ENCODE results near the gene C8G. TPM values are rescaled to one million over a fixed set of nuclear protein-coding genes. Genes with fewer than 3 reads are reported as not detected.

C8G gene
- polyA plus RNA-seq, 1 donor, result 36.0 TPM

- WGBS (ENCODE audit: insufficient coverage, low lambda C conversion rate), result no CpG with 5 or more reads among the region's 15 CpGs
- H3K27me3 ChIP-seq (ENCODE audit: control insufficient read depth, insufficient read depth, low read length), result peaks cover 10% of the 10 kb centered on the region
- peaks cover 8% of the 10 kb centered on the region for H3K4me1 ChIP-seq (ENCODE audit: control insufficient read depth, insufficient read depth, low read length)
- DNase-seq, result no peak
- H3K27ac ChIP-seq (ENCODE audit: low read length), result no peak overlapping the region
- H3K4me3 ChIP-seq (ENCODE audit: low read length), result no peak overlapping the region
- H3K36me3 ChIP-seq (ENCODE audit: control insufficient read depth, insufficient read depth, low read length), result no peaks in the 10 kb centered on the region
- H3K9me3 ChIP-seq (ENCODE audit: control insufficient read depth, low read depth, low read length), result peaks cover 5% of the 10 kb centered on the region
Measured at GRCh38 chr9:136960938-136961275, 15.9 kb downstream of the C8G start.

GRCh38 chr9:136961279-136962065 is 16.4 kb downstream of the C8G start:
- peaks cover 12% of the 10 kb centered on the region for H3K4me1 ChIP-seq (ENCODE audit: control insufficient read depth, insufficient read depth, low read length)
- no peak overlapping the region for H3K27ac ChIP-seq (ENCODE audit: low read length)

GRCh38 chr9:136962163-136962562 is 17.1 kb downstream of the C8G start:
- WGBS (ENCODE audit: insufficient coverage, low lambda C conversion rate), result no CpG with 5 or more reads among the region's 9 CpGs
- Histone ChIP-seq H3K4me3 (ENCODE audit: low read length) (no peak overlapping the region), H3K9me3 (ENCODE audit: control insufficient read depth, low read depth, low read length) (no peaks in the 10 kb centered on the region), H3K27ac (ENCODE audit: low read length) (no peak overlapping the region), H3K27me3 (ENCODE audit: control insufficient read depth, insufficient read depth, low read length) (peaks cover 17% of the 10 kb centered on the region), H3K4me1 (ENCODE audit: control insufficient read depth, insufficient read depth, low read length) (peaks cover 12% of the 10 kb centered on the region), H3K36me3 (ENCODE audit: control insufficient read depth, insufficient read depth, low read length) (no peaks in the 10 kb centered on the region)
- DNase-seq, result no peak

More at GRCh38 chr9:136961279-136962065, 16.4 kb downstream of the C8G start:
- Histone ChIP-seq H3K4me3 (ENCODE audit: low read length) (no peak overlapping the region), H3K36me3 (ENCODE audit: control insufficient read depth, insufficient read depth, low read length) (no peaks in the 10 kb centered on the region), H3K27me3 (ENCODE audit: control insufficient read depth, insufficient read depth, low read length) (peaks cover 16% of the 10 kb centered on the region), H3K9me3 (ENCODE audit: control insufficient read depth, low read depth, low read length) (peaks cover 4% of the 10 kb centered on the region)
- no peak for DNase-seq
- WGBS (ENCODE audit: insufficient coverage, low lambda C conversion rate), result no CpG with 5 or more reads among the region's 23 CpGs

GRCh38 chr9:136962701-136963248 is 17.7 kb downstream of the C8G start:
- WGBS (ENCODE audit: insufficient coverage, low lambda C conversion rate), result no CpG with 5 or more reads among the region's 11 CpGs
- DNase-seq, result no peak
- Histone ChIP-seq H3K27me3 (ENCODE audit: control insufficient read depth, insufficient read depth, low read length) (peaks cover 17% of the 10 kb centered on the region), H3K4me1 (ENCODE audit: control insufficient read depth, insufficient read depth, low read length) (peaks cover 12% of the 10 kb centered on the region), H3K9me3 (ENCODE audit: control insufficient read depth, low read depth, low read length) (no peaks in the 10 kb centered on the region), H3K27ac (ENCODE audit: low read length) (no peak overlapping the region), H3K4me3 (ENCODE audit: low read length) (no peak overlapping the region), H3K36me3 (ENCODE audit: control insufficient read depth, insufficient read depth, low read length) (no peaks in the 10 kb centered on the region)

GRCh38 chr9:136963341-136963740 is 18.3 kb downstream of the C8G start:
- peaks cover 17% of the 10 kb centered on the region for H3K27me3 ChIP-seq (ENCODE audit: control insufficient read depth, insufficient read depth, low read length)
- H3K36me3 ChIP-seq (ENCODE audit: control insufficient read depth, insufficient read depth, low read length), result no peaks in the 10 kb centered on the region
- DNase-seq, result no peak
- no peaks in the 10 kb centered on the region for H3K9me3 ChIP-seq (ENCODE audit: control insufficient read depth, low read depth, low read length)
- H3K27ac ChIP-seq (ENCODE audit: low read length), result no peak overlapping the region
- H3K4me3 ChIP-seq (ENCODE audit: low read length), result no peak overlapping the region
- no CpG with 5 or more reads among the region's 15 CpGs for WGBS (ENCODE audit: insufficient coverage, low lambda C conversion rate)
- peaks cover 12% of the 10 kb centered on the region for H3K4me1 ChIP-seq (ENCODE audit: control insufficient read depth, insufficient read depth, low read length)

GRCh38 chr9:136963751-136964150 is 18.7 kb downstream of the C8G start:
- H3K4me3 ChIP-seq (ENCODE audit: low read length), result no peak overlapping the region
- H3K9me3 ChIP-seq (ENCODE audit: control insufficient read depth, low read depth, low read length), result no peaks in the 10 kb centered on the region
- H3K4me1 ChIP-seq (ENCODE audit: control insufficient read depth, insufficient read depth, low read length), result peaks cover 12% of the 10 kb centered on the region
- no peak overlapping the region for H3K27ac ChIP-seq (ENCODE audit: low read length)
- no CpG with 5 or more reads among the region's 12 CpGs for WGBS (ENCODE audit: insufficient coverage, low lambda C conversion rate)
- no peak for DNase-seq
- H3K36me3 ChIP-seq (ENCODE audit: control insufficient read depth, insufficient read depth, low read length), result no peaks in the 10 kb centered on the region
- H3K27me3 ChIP-seq (ENCODE audit: control insufficient read depth, insufficient read depth, low read length), result peaks cover 17% of the 10 kb centered on the region

- WGBS (ENCODE audit: insufficient coverage, low lambda C conversion rate), result no CpG with 5 or more reads among the region's 22 CpGs
- H3K27me3 ChIP-seq (ENCODE audit: control insufficient read depth, insufficient read depth, low read length), result peaks cover 17% of the 10 kb centered on the region
- H3K27ac ChIP-seq (ENCODE audit: low read length), result no peak overlapping the region
- peak in 1 of 2 donors; percentile 54 for DNase-seq
- no peak overlapping the region for H3K4me3 ChIP-seq (ENCODE audit: low read length)
- H3K36me3 ChIP-seq (ENCODE audit: control insufficient read depth, insufficient read depth, low read length), result no peaks in the 10 kb centered on the region
- no peaks in the 10 kb centered on the region for H3K9me3 ChIP-seq (ENCODE audit: control insufficient read depth, low read depth, low read length)
- H3K4me1 ChIP-seq (ENCODE audit: control insufficient read depth, insufficient read depth, low read length), result peaks cover 12% of the 10 kb centered on the region
Measured at GRCh38 chr9:136964171-136964689, 19.2 kb downstream of the C8G start.

GRCh38 chr9:136964833-136965422 is 19.9 kb downstream of the C8G start:
- Histone ChIP-seq H3K27ac (ENCODE audit: low read length) (no peak overlapping the region), H3K9me3 (ENCODE audit: control insufficient read depth, low read depth, low read length) (no peaks in the 10 kb centered on the region), H3K36me3 (ENCODE audit: control insufficient read depth, insufficient read depth, low read length) (no peaks in the 10 kb centered on the region), H3K4me3 (ENCODE audit: low read length) (no peak overlapping the region), H3K4me1 (ENCODE audit: control insufficient read depth, insufficient read depth, low read length) (peaks cover 12% of the 10 kb centered on the region), H3K27me3 (ENCODE audit: control insufficient read depth, insufficient read depth, low read length) (peaks cover 17% of the 10 kb centered on the region)
- no peak for DNase-seq
- no CpG with 5 or more reads among the region's 26 CpGs for WGBS (ENCODE audit: insufficient coverage, low lambda C conversion rate)

GRCh38 chr9:136965771-136966484 is 20.9 kb downstream of the C8G start:
- peaks cover 12% of the 10 kb centered on the region for H3K4me1 ChIP-seq (ENCODE audit: control insufficient read depth, insufficient read depth, low read length)
- H3K9me3 ChIP-seq (ENCODE audit: control insufficient read depth, low read depth, low read length), result no peaks in the 10 kb centered on the region
- peak in 1 of 2 donors; percentile 37 for DNase-seq
- peaks cover 17% of the 10 kb centered on the region for H3K27me3 ChIP-seq (ENCODE audit: control insufficient read depth, insufficient read depth, low read length)
- no peak overlapping the region for H3K27ac ChIP-seq (ENCODE audit: low read length)
- no peaks in the 10 kb centered on the region for H3K36me3 ChIP-seq (ENCODE audit: control insufficient read depth, insufficient read depth, low read length)
- no peak overlapping the region for H3K4me3 ChIP-seq (ENCODE audit: low read length)
- WGBS (ENCODE audit: insufficient coverage, low lambda C conversion rate), result no CpG with 5 or more reads among the region's 23 CpGs
